SU-DHL-6 (cell line): ENCODE data around the gene EYA2.

Experiments used
- H2AFZ ChIP-seq: fragments of 200-600 bp; sonication (generic); 2 replicates; pipeline ENCODE4 v1.6.1; 2014; ENCODE audit warnings: low read depth, mild to moderate bottlenecking, moderate library complexity, mixed read lengths, antibody characterized with exemption, low read length; ENCODE audit not compliant: severe bottlenecking
- H3F3A ChIP-seq: fragments of 200-600 bp; shearing (Covaris generic); 2 replicates; pipeline ENCODE4 v1.6.0; 2016; ENCODE audit warnings: antibody characterized with exemption, mild to moderate bottlenecking; ENCODE audit not compliant: insufficient read depth
- H3K27ac ChIP-seq: fragments of 200-600 bp; sonication (generic); 2 replicates; pipeline ENCODE4 v1.5.1; 2016; ENCODE audit warnings: low read depth, mild to moderate bottlenecking, low read length, moderate library complexity, mixed read lengths
- H3K27me3 ChIP-seq: fragments of 200-600 bp; sonication (generic), shearing (Covaris generic); 2 replicates; pipeline ENCODE4 v1.6.0; 2014; ENCODE audit warnings: mild to moderate bottlenecking, low read length
- H3K36me3 ChIP-seq: fragments of 200-600 bp; sonication (generic); 2 replicates; pipeline ENCODE4 v1.6.1; 2014; ENCODE audit warnings: mild to moderate bottlenecking, low read length, mixed read lengths
- H3K4me2 ChIP-seq: fragments of 300-600, 200-600 bp; shearing (Covaris generic), sonication (generic); 2 replicates; pipeline ENCODE4 v1.6.0; 2014; ENCODE audit warnings: low read length, low read depth, mild to moderate bottlenecking; ENCODE audit not compliant: poor library complexity, severe bottlenecking
- H3K4me3 ChIP-seq: fragments of 200-600 bp; sonication (generic); 2 replicates; pipeline ENCODE4 v1.5.1; 2014; ENCODE audit warnings: antibody characterized with exemption, low read length, mild to moderate bottlenecking, mixed read lengths; ENCODE audit not compliant: insufficient read depth, poor library complexity, severe bottlenecking
- H3K79me2 ChIP-seq: fragments of 200-600 bp; sonication (generic); 2 replicates; pipeline ENCODE4 v1.6.1; 2014; ENCODE audit warnings: mild to moderate bottlenecking, low read length, moderate library complexity; ENCODE audit not compliant: insufficient read depth
- H3K9ac ChIP-seq: fragments of 200-600 bp; sonication (generic); 2 replicates; pipeline ENCODE4 v1.7.0; 2014; ENCODE audit warnings: mild to moderate bottlenecking, low read length
- H3K9me2 ChIP-seq: fragments of 200-600 bp; sonication (generic); replicated peaks from 2 replicates; pipeline ENCODE4 v1.6.1; 2014; ENCODE audit warnings: low read length; ENCODE audit not compliant: insufficient read depth
- H3K9me3 ChIP-seq: fragments of 200-600 bp; sonication (generic); 2 replicates; pipeline ENCODE4 v1.6.1; 2014; ENCODE audit warnings: low read length, mixed read lengths; ENCODE audit not compliant: insufficient read depth
- H4K20me1 ChIP-seq: fragments of 200-600 bp; sonication (generic); 2 replicates; pipeline ENCODE4 v1.6.1; 2014; ENCODE audit warnings: low read depth, mild to moderate bottlenecking, antibody characterized with exemption, low read length, moderate library complexity, mixed read lengths
- CTCF ChIP-seq: fragments of 200-600 bp; sonication (generic); IDR thresholded peaks from one replicate; pipeline ENCODE4 v1.5.1; 2017; ENCODE audit warnings: antibody characterized with exemption, mild to moderate bottlenecking, low read length, moderate library complexity; ENCODE audit not compliant: insufficient read depth, poor library complexity, severe bottlenecking
- EZH2phosphoT487 ChIP-seq: fragments of 200-600 bp; sonication (generic), shearing (Covaris generic); conservative IDR thresholded peaks from 2 replicates; pipeline ENCODE4 v1.6.1; 2018; ENCODE audit warnings: mild to moderate bottlenecking, antibody characterized with exemption, low read length, moderate library complexity, mixed read lengths

The EYA2 gene

GRCh38 chr20:47004179-47004578 lies 109.5 kb downstream of the EYA2 start:
- no peaks in the 10 kb centered on the region for H3K79me2 ChIP-seq
- no peak for TF ChIP-seq EZH2phosphoT487
- no peak for TF ChIP-seq CTCF
- H3F3A ChIP-seq, result no peaks in the 10 kb centered on the region
- no peaks in the 10 kb centered on the region for H3K9me3 ChIP-seq
- no peak overlapping the region for H3K4me2 ChIP-seq
- no peaks in the 10 kb centered on the region for H3K36me3 ChIP-seq
- no peak overlapping the region for H3K9ac ChIP-seq
- no peak overlapping the region for H3K4me3 ChIP-seq
- no peaks in the 10 kb centered on the region for H3K27me3 ChIP-seq
- H4K20me1 ChIP-seq, result no peaks in the 10 kb centered on the region
- H3K9me2 ChIP-seq, result no peaks in the 10 kb centered on the region
- H3K27ac ChIP-seq, result no peak overlapping the region
- no peak overlapping the region for H2AFZ ChIP-seq

- Histone ChIP-seq H4K20me1 (no peaks in the 10 kb centered on the region), H2AFZ (no peak overlapping the region), H3K36me3 (no peaks in the 10 kb centered on the region), H3K79me2 (no peaks in the 10 kb centered on the region), H3K9me3 (no peaks in the 10 kb centered on the region), H3K27ac (no peak overlapping the region), H3K9ac (no peak overlapping the region), H3K4me3 (no peak overlapping the region), H3F3A (no peaks in the 10 kb centered on the region), H3K4me2 (no peak overlapping the region), H3K9me2 (no peaks in the 10 kb centered on the region), H3K27me3 (no peaks in the 10 kb centered on the region)
- TF ChIP-seq EZH2phosphoT487, result no peak
- TF ChIP-seq CTCF, result no peak
Measured at GRCh38 chr20:47007826-47008655, 113.4 kb downstream of the EYA2 start.

- H3K4me2 ChIP-seq, result no peak overlapping the region
- no peaks in the 10 kb centered on the region for H3K9me3 ChIP-seq
- no peaks in the 10 kb centered on the region for H3K9me2 ChIP-seq
- H3K4me3 ChIP-seq, result no peak overlapping the region
- H3K79me2 ChIP-seq, result no peaks in the 10 kb centered on the region
- H3K27ac ChIP-seq, result no peak overlapping the region
- H3K9ac ChIP-seq, result no peak overlapping the region
- no peaks in the 10 kb centered on the region for H3K27me3 ChIP-seq
- TF ChIP-seq CTCF (no peak), EZH2phosphoT487 (no peak)
- no peaks in the 10 kb centered on the region for H4K20me1 ChIP-seq
- H3K36me3 ChIP-seq, result no peaks in the 10 kb centered on the region
- no peaks in the 10 kb centered on the region for H3F3A ChIP-seq
- no peak overlapping the region for H2AFZ ChIP-seq
Measured at GRCh38 chr20:47008842-47009518, 114.3 kb downstream of the EYA2 start.
